Left forelimb (tissue), 1 donor: ENCODE data around the gene CPNE7.

Experiments used
- DNase-seq: peaks from one replicate; pipeline ENCODE4 v3.0.0-alpha.2; 2018; ENCODE audit warnings: low spot score

CPNE7 gene

GRCh38 chr16:89575247-89576152 lies at the start of gene CPNE7:
CPNE7 (plus strand) TSS chr16:89575758; CDS start chr16:89575898, 140 bp downstream.
- no peak for DNase-seq

GRCh38 chr16:89529097-89529496 lies 46.5 kb upstream of the CPNE7 start:
- no peak for DNase-seq

GRCh38 chr16:89530401-89531381 lies 44.9 kb upstream of the CPNE7 start:
- DNase-seq = no peak

GRCh38 chr16:89531821-89532526 lies 43.6 kb upstream of the CPNE7 start:
- no peak for DNase-seq

GRCh38 chr16:89534252-89534756 lies 41.3 kb upstream of the CPNE7 start:
- DNase-seq = no peak

- DNase-seq = no peak
These were observed 39.2 kb upstream of the CPNE7 start for GRCh38 chr16:89536371-89536770.

GRCh38 chr16:89536886-89537548 lies 38.5 kb upstream of the CPNE7 start:
- no peak for DNase-seq

GRCh38 chr16:89537549-89537925 lies 38.0 kb upstream of the CPNE7 start:
- no peak for DNase-seq

- no peak for DNase-seq
These were observed 37.3 kb upstream of the CPNE7 start for GRCh38 chr16:89538286-89538685.

- no peak for DNase-seq
These were observed 35.0 kb upstream of the CPNE7 start for GRCh38 chr16:89540557-89540956.

GRCh38 chr16:89541792-89542191 lies 33.8 kb upstream of the CPNE7 start:
- no peak for DNase-seq

- no peak for DNase-seq
These were observed 31.4 kb upstream of the CPNE7 start for GRCh38 chr16:89544113-89544512.

- DNase-seq = no peak
These were observed 30.9 kb upstream of the CPNE7 start for GRCh38 chr16:89544713-89545043.

- no peak for DNase-seq
These were observed 30.3 kb upstream of the CPNE7 start for GRCh38 chr16:89545044-89545830.

GRCh38 chr16:89545831-89546574 lies 29.6 kb upstream of the CPNE7 start:
- no peak for DNase-seq

- DNase-seq = no peak
These were observed 28.8 kb upstream of the CPNE7 start for GRCh38 chr16:89546781-89547180.

GRCh38 chr16:89547291-89547690 lies 28.3 kb upstream of the CPNE7 start:
- DNase-seq = no peak

- DNase-seq = no peak
These were observed 27.7 kb upstream of the CPNE7 start for GRCh38 chr16:89547860-89548259.

GRCh38 chr16:89548344-89549006 lies 27.1 kb upstream of the CPNE7 start:
- no peak for DNase-seq
